NCI-H146 treated with DMSO at 0.1 percent for 48 hours (cell line): Measurements from ENCODE around the gene SIK1.
"Not testable (repeated sequence)": the region's sequence is repeated elsewhere in the genome, so short reads cannot be mapped to it uniquely, and the experiment has no call there.

Experiments used
- DNase-seq: peaks from one replicate; lab custom pipeline; 2025; ENCODE audit not compliant: unreplicated experiment; lab: John Stamatoyannopoulos, UW

SIK1 gene

GRCh38 chr21:43398000-43398399 is 28.9 kb downstream of the SIK1 start:
- DNase-seq, result not testable (repeated sequence)

DNA sequence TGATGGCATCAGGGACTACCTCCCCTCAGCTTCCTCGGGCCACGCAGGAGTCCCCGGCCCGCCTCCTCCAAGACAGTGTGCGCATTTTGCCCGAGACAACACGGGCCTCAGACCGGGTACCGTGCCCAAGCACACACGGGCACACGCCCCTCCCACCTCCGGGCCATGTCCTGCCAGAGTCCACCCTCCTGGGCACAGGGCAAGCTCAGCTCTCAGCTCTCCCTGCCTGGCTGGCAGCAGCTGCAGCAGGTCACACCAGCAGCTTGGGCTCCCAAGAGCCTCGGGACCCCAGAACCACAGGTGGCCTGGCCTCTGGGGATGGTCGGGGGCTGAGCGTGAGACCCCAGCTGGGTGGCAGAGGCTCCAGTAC is 29.5 kb downstream of the SIK1 start:
- not testable (repeated sequence) for DNase-seq

DNA sequence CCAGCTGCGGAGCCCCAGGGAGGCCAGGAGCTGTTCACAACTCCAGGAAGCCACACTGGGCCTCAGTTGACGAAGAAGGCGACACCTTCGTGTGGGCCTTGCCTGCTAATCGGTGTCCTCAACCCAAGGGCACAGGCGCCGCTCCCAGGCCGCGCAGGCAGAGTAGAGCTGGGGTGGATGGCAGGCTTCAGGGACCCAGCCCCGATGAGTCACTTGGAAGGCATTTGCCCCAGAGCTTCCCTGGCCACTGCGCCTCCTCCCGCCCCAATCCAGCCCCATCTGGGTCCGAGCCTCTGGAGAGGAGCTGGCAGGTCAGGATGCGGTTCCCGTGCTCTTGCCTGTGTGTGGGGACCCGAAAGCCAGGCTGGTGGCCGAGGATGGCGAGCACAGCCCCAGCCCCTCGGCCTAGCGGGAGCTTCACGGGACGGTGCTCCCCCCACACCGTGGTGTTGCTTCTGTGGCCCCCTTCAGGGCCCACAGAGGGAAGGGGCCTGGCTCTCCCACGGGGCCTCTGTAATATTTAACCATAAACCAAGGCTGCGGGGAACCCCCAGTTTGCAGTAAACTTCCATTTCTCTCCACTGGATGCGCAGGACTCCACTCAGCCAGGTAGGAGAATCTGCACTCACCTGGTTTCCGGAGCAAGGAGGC is 30.0 kb downstream of the SIK1 start:
- DNase-seq, result not testable (repeated sequence)

DNA sequence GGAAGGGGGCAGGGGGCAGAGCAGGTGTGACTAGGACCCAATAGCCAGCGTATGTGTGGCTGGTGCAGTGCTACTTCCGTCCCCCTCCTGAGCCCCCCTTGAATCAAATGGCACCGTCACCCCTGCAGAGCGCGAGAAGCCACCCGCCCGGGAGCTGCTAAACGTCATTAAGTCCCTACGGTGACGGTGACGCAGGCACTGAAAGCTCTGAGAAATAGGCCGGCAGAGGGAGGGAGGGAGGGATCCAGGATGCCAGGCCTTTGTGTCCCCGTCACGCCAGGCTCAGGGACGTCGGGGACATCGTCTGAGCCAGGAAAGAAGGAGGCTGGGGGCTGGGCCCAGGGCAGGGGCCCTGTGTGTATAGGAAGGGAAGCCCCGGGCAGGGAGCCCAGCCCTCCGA is 43.6 kb downstream of the SIK1 start:
- not testable (repeated sequence) for DNase-seq

DNA sequence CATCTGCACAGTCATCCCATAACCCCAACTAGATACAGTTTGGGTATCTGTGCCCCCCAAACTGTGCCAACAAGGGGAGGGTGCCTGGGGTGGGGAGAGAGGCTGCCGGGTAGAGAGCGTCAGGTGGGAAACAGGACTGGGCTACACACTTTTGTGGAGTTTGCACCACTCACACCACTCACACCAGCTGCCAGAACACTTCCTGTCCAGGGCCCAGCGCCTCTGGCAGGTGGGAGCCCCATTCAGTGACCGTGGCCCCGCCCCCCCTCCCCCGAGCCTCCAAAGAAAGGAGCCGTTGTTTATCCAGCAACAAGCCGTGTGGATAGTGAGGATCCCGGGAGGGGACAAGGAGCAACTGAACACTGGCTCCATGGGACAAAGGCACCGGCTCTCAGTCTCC is 44.0 kb downstream of the SIK1 start:
- DNase-seq, result not testable (repeated sequence)

DNA sequence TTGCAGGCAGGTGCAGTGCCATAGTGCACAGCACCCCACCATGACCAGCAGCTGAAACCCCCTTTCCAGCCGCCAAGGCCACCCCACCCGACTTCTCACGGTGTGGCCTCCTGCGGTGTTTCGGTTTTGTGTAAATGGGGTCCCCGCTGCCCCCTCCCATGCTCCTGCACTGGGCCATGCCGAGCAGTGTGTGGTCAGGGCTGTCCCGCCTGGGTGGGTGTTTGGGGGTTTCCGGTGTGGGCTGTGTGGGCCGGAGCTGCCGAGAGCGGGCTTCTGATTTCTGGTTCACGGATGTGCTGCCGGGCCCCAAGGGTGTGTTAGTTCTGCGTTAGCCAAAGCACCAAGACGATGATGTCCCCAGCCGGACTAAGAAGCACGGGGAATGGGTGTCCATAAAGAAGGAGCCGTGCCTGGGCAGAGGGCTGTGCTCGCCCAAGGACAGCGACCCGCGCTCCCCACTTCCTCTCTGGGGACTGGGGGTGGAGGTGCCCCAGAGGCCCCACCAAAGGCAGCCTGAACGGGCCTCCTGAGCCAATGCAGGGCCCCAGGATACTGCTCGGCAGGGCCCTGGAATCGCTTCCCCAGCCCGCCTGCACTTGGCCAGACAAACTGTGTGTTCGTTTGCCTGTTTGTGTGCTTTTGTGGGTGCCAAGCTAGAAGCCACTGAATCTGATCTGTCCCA is 45.9 kb downstream of the SIK1 start:
- DNase-seq, result not testable (repeated sequence)

DNA sequence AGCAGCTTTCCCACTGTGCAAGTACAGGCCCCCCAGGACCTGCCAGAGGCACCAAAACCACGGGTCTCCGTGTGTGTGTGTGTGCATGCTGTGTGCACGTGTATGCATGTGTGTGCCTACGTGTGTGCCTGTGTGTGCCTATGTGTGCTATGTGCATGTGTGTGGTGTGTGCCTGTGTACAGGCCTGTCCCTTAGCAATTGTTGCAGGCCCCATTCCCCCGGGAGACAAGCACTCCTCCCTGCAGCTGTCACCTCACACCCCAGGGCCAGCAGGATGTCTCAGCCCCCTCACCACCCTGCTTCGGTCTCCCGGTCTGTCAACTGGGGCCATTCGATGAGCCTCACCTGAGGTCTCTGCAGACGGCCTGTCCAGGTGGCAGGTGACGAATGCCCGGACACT is 46.6 kb downstream of the SIK1 start:
- DNase-seq, result not testable (repeated sequence)

DNA sequence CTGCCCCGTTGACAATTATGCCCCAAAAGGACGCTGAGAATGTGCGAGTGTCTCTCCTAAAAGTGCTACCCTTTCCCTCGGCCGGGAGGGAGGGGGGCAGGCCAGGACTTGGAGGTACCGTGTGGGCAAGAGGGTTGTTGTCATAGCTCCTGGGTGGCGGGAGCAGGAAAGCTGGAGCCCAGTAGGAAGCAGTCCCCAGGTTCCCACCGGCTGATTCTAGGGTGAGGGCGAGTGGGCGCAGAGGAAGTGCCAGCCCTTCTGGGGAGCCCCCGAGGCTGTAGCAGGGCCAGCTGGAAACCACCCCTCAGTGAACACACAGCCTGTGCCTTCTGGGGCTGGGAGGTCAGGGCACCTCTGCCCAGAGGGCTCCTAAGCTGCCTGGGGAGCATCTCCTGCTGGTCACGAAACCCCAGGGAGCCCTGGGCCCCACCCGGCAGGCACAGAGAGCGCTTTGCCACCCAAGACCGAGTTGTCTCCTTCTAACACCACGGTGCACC is 47.3 kb downstream of the SIK1 start:
- DNase-seq, result not testable (repeated sequence)

- no peak for DNase-seq
Observed at GRCh38 chr21:43376478-43376882, 50.5 kb downstream of the SIK1 start.

GRCh38 chr21:43375837-43376477 is 51.0 kb downstream of the SIK1 start:
- DNase-seq, result no peak

- no peak for DNase-seq
Observed at GRCh38 chr21:43375006-43375836, 51.7 kb downstream of the SIK1 start.

GRCh38 chr21:43374228-43374885 is 52.6 kb downstream of the SIK1 start:
- no peak for DNase-seq

DNA sequence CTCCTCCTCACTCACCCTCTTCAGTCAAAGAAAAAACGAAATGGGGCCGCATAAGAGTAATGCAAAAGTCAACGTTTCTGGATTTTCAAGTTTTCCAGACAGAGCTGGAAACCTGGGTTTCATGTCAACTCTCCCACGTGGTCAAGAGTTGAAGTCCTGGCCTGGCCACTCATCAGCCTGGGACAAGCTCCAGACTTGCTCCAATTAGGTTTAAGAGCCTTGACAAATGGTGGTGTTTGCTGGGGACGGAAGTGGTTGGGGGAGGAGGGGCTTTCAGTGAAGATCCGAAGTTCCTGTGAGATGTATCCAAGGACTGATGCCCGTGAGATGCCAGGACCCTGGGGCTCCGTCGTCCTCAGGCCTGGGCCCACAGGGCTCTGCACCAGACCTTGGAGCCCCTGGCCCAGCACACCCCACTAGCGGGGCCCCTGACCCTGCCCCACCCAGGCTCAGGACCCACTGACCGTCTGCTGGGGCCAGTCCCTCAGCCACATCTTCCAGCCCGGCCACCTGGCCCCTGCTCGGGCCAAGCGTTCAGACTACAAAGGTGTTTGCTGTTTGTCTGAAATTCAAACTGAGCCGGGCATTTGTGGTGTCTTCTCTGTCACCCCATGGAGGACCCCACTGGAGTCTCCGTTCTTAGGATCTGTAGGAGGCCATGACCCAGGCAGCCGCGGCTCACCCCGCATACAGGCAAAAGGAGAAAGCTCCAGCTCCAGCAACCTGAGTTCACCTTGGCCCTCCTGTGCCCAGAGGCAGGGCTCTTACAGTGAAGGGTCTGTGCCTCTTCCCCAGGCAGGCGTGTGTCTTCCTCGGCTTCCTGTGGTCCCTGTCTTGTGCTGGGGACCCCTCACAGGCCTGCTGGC is 53.3 kb downstream of the SIK1 start:
- DNase-seq, result no peak

- no peak for DNase-seq
Observed at GRCh38 chr21:43372663-43373361, 54.1 kb downstream of the SIK1 start.

DNA sequence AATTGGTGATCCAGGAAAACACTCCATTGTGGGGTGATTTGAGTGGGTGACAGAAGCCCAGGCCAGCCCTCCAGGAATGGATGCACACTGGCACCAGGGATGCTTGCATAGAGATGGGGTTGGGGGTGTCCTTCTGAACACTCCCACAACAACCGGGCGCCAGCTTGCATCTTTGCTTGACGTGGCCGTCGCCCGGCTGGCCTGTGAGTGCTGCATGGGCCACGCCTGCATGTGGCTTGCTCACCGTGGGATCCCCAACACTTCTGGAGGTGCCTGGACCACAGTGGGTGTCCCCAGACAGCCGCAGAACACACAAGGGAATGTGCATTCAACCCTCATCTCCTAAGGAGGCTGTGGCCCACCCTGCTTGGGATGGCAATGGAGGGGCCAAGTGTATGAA is 55.1 kb downstream of the SIK1 start:
- no peak for DNase-seq

- DNase-seq, result no peak
Observed at GRCh38 chr21:43370888-43371570, 55.9 kb downstream of the SIK1 start.

DNA sequence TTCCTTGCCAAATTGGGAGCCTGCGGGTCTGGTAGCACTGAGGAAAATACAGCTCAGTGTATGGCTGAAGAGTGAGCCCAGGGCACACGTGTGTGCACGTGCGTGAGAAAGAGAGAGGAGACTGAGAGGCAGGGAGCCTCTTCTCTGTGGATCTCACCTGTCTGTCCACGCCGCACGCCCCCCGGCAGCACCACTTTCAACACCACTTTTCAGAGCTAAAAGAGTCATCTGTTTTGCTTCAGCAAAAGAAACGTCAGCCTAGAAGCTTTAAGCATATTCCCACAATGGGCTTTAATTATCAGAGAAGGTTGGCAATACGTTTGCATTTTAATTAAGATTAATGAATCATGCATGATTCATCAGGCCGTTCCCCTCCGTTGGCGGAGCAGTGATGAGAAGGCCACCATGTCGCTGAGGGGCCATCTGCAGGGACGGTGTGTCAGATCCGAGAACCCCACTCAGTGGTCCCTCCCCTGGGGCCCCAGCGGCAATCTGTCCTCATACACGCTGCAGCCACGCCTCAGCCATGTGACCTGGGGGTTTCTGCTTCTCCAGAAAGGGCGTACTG is 56.8 kb downstream of the SIK1 start:
- no peak for DNase-seq

DNA sequence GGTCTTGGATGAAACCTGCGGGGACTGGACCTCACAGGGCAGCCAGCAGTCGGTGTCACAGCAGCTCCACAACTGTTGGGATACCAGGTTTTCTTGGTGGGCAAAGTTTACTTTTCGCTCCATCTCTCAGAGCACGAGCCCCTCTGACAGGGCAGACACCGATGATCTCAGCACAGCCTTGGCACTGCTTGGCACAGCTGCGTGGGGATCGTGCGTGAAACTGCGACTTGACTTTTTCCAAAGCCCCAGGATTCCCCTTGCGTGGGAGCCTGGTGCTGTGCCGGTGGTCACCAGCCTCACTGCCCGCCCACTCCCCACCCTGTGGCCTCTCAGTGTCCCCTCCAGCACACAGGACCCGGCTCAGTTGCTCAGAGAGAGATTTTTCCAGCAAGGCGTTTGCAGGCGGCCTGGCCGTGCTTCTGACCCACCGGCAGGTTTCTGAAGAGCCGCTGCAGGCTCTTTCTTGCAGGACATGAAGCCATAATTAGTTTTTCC is 57.3 kb downstream of the SIK1 start:
- no peak for DNase-seq
